H1 (cell line): ENCODE data around the gene THADA. TPM values are rescaled to one million over a fixed set of nuclear protein-coding genes. Genes with fewer than 3 reads are reported as not detected.

Experiments used
- CTCF ChIA-PET: fragments of 300-600 bp; sonication (Branson Sonifier 250); formaldehyde crosslinking; loops from one replicate; lab custom pipeline; 2021; ENCODE audit not compliant: partially characterized antibody; lab: Charles Lee
- POLR2A ChIA-PET: fragments of 300-600 bp; sonication (Branson Sonifier 250); formaldehyde crosslinking; loops from one replicate; lab custom pipeline; 2021; ENCODE audit warnings: inconsistent platforms; ENCODE audit not compliant: partially characterized antibody; lab: Charles Lee
- DNase-seq, 2 experiments: peaks; one replicate each; pipeline versions ENCODE4 v3.0.0 to v3.0.0-alpha.2; 2010 to 2022; ENCODE audit warnings: low spot score in 2 of 2, low read depth in 1 of 2, mixed read lengths in 1 of 2
- FAIRE-seq: peaks from 2 replicates; lab custom pipeline; 2011; peaks lifted over from hg19 to GRCh38; lab: Jason Lieb, UNC
- H2AFZ ChIP-seq: 2 replicates; pipeline ENCODE4 v1.8.1; 2012; ENCODE audit warnings: low read length, inconsistent platforms
- H2AK5ac ChIP-seq: 2 replicates; pipeline ENCODE4 v1.6.1; 2013; ENCODE audit warnings: low read depth, low read length
- H2BK120ac ChIP-seq: replicated peaks from 2 replicates; pipeline ENCODE3; 2013; ENCODE audit warnings: low read depth, low read length, inconsistent platforms
- H2BK12ac ChIP-seq: 2 replicates; pipeline ENCODE4 v1.6.1; 2013; ENCODE audit warnings: low read depth, low read length
- H2BK15ac ChIP-seq: 2 replicates; pipeline ENCODE4 v1.6.1; 2013; ENCODE audit warnings: low read length
- H2BK20ac ChIP-seq: 2 replicates; pipeline ENCODE4 v1.6.1; 2013; ENCODE audit warnings: low read length
- H2BK5ac ChIP-seq: 2 replicates; pipeline ENCODE4 v1.6.1; 2013; ENCODE audit warnings: low read depth, low read length
- H3K14ac ChIP-seq: 2 replicates; pipeline ENCODE4 v1.6.1; 2013; ENCODE audit warnings: inconsistent platforms; ENCODE audit not compliant: insufficient read length
- H3K18ac ChIP-seq: 2 replicates; pipeline ENCODE4 v1.6.1; 2013; ENCODE audit warnings: low read length; ENCODE audit errors: extremely low read depth
- H3K23ac ChIP-seq: 2 replicates; pipeline ENCODE4 v1.6.1; 2013; ENCODE audit warnings: inconsistent platforms; ENCODE audit not compliant: insufficient read length
- H3K23me2 ChIP-seq: 2 replicates; pipeline ENCODE4 v1.6.1; 2013; ENCODE audit warnings: low read depth, low read length
- H3K27ac ChIP-seq: 2 replicates; pipeline ENCODE4 v1.6.1; 2011; ENCODE audit warnings: low read depth, low read length, inconsistent platforms
- H3K27me3 ChIP-seq, 4 experiments: replicated peaks in 1 of 4; 1 replicate in 1 of 4; 2 replicates in 3 of 4; pipeline versions ENCODE4 v1.6.1 to v1.8.1; 2011 to 2013; ENCODE audit warnings: low read length in 3 of 4, mild to moderate bottlenecking in 3 of 4, inconsistent platforms in 2 of 4, mixed read lengths in 2 of 4, moderate library complexity in 1 of 4; ENCODE audit not compliant: control insufficient read depth in 3 of 4, insufficient read depth in 3 of 4; ENCODE audit errors: extremely low read depth in 1 of 4
- H3K36me3 ChIP-seq, 4 experiments: 2 replicates each; pipeline versions ENCODE4 v1.6.1 to v1.8.1; 2011 to 2013; ENCODE audit warnings: mild to moderate bottlenecking in 4 of 4, low read length in 3 of 4, moderate library complexity in 2 of 4, control low read depth in 1 of 4, inconsistent platforms in 1 of 4; ENCODE audit not compliant: insufficient read depth in 4 of 4, control insufficient read depth in 2 of 4
- H3K4ac ChIP-seq: replicated peaks from 2 replicates; pipeline ENCODE3; 2013; ENCODE audit warnings: low read length, low read depth, mixed read lengths, inconsistent platforms; ENCODE audit not compliant: insufficient read length
- H3K4me1 ChIP-seq, 4 experiments: replicated peaks in 1 of 4; 1 replicate in 1 of 4; 2 replicates in 3 of 4; pipeline versions ENCODE4 v1.6.1 to v1.8.1; 2011 to 2013; ENCODE audit warnings: low read length in 3 of 4, inconsistent platforms in 2 of 4, mixed read lengths in 1 of 4; ENCODE audit not compliant: insufficient read depth in 4 of 4, control insufficient read depth in 3 of 4
- H3K4me2 ChIP-seq, 2 experiments: 2 replicates each; pipeline versions ENCODE4 v1.6.1 to v1.8.1; 2011 to 2013; ENCODE audit warnings: low read depth in 2 of 2, low read length in 2 of 2, control low read depth in 1 of 2, inconsistent platforms in 1 of 2, mild to moderate bottlenecking in 1 of 2; ENCODE audit not compliant: insufficient read depth in 1 of 2
- H3K4me3 ChIP-seq, 4 experiments: fragments of 200-600, 300-600 bp in 1 of 4; sonication (generic), shearing (Covaris generic), sonication (Bioruptor Twin) in 1 of 4; 2 replicates each; pipeline versions ENCODE4 v1.5.1 to v1.8.1; 2011 to 2016; ENCODE audit warnings: low read length in 4 of 4, low read depth in 3 of 4, control low read depth in 2 of 4, inconsistent platforms in 2 of 4, mild to moderate bottlenecking in 2 of 4, mixed read lengths in 1 of 4, moderate library complexity in 1 of 4; ENCODE audit not compliant: insufficient read depth in 2 of 4; ENCODE audit errors: extremely low read depth in 1 of 4
- H3K56ac ChIP-seq: replicated peaks from 2 replicates; pipeline ENCODE3; 2013; ENCODE audit warnings: low read depth, mild to moderate bottlenecking, mixed read lengths, low read length, inconsistent platforms; ENCODE audit not compliant: insufficient read length
- H3K79me1 ChIP-seq: 2 replicates; pipeline ENCODE4 v1.6.1; 2013; ENCODE audit warnings: low read depth, low read length, control low read depth
- H3K79me2 ChIP-seq, 2 experiments: 2 replicates each; pipeline versions ENCODE4 v1.6.1 to v1.8.1; 2012 to 2013; ENCODE audit warnings: low read length in 2 of 2, mild to moderate bottlenecking in 2 of 2, inconsistent platforms in 1 of 2; ENCODE audit not compliant: insufficient read depth in 2 of 2, control insufficient read depth in 1 of 2
- H3K9ac ChIP-seq, 4 experiments: replicated peaks in 1 of 4; 1 replicate in 1 of 4; 2 replicates in 3 of 4; pipeline versions ENCODE4 v1.6.1 to v1.8.1; 2011 to 2013; ENCODE audit warnings: low read depth in 3 of 4, low read length in 3 of 4, control low read depth in 2 of 4, mild to moderate bottlenecking in 2 of 4, moderate library complexity in 2 of 4, inconsistent platforms in 1 of 4; ENCODE audit errors: extremely low read depth in 1 of 4
- H3K9me3 ChIP-seq, 2 experiments: 2 replicates each; pipeline versions ENCODE4 v1.6.1 to v1.8.1; 2012 to 2013; ENCODE audit warnings: mild to moderate bottlenecking in 2 of 2, moderate library complexity in 2 of 2, control low read depth in 1 of 2, inconsistent platforms in 1 of 2, low read depth in 1 of 2, low read length in 1 of 2, mixed read lengths in 1 of 2; ENCODE audit not compliant: insufficient read depth in 2 of 2
- H4K20me1 ChIP-seq, 2 experiments: replicated peaks in 1 of 2; 2 replicates each; pipeline versions ENCODE3 to v1.8.1; 2011 to 2013; ENCODE audit warnings: inconsistent platforms in 2 of 2, low read length in 2 of 2, mild to moderate bottlenecking in 1 of 2; ENCODE audit not compliant: insufficient read depth in 2 of 2, control insufficient read depth in 1 of 2
- H4K5ac ChIP-seq: 2 replicates; pipeline ENCODE4 v1.6.1; 2013; ENCODE audit warnings: low read length, low read depth, mixed read lengths, inconsistent platforms; ENCODE audit not compliant: insufficient read length
- H4K8ac ChIP-seq: 2 replicates; pipeline ENCODE4 v1.8.0; 2013; ENCODE audit warnings: mild to moderate bottlenecking, moderate library complexity, low read length, inconsistent platforms; ENCODE audit not compliant: insufficient read depth; ENCODE audit errors: extremely low read depth
- H4K91ac ChIP-seq: replicated peaks from 2 replicates; pipeline ENCODE3; 2013; ENCODE audit warnings: low read length, mixed read lengths, inconsistent platforms; ENCODE audit not compliant: insufficient read length
- CEBPB ChIP-seq: IDR thresholded peaks from 2 replicates; pipeline ENCODE4 v1.6.1; 2012; ENCODE audit warnings: low read depth, low read length
- RBBP5 ChIP-seq: IDR thresholded peaks from 2 replicates; pipeline ENCODE4 v1.7.1; 2012; ENCODE audit warnings: low read depth, mild to moderate bottlenecking, inconsistent platforms, low read length, moderate library complexity, borderline replicate concordance
- SIN3A ChIP-seq, 2 experiments: IDR thresholded peaks in 1 of 2; conservative IDR thresholded peaks in 1 of 2; 2 replicates each; pipeline ENCODE4 v1.6.1; 2011 to 2012; ENCODE audit warnings: low read length in 2 of 2, improper control_type of control experiment in 1 of 2, low read depth in 1 of 2, mild to moderate bottlenecking in 1 of 2
- WGBS, 2 experiments: shearing (Covaris generic) in 1 of 2; methylation state at CpG; one replicate each; pipeline versions ENCODE4 v1.1.6 to v1.1.7; 2013 to 2015; ENCODE audit warnings: low lambda C conversion rate in 2 of 2, mixed read lengths in 2 of 2, inconsistent platforms in 1 of 2, low coverage in 1 of 2, missing lambda C conversion rate in 1 of 2; ENCODE audit not compliant: insufficient replicate concordance in 2 of 2, insufficient coverage in 1 of 2, insufficient read length in 1 of 2; ENCODE audit errors: extremely low coverage in 1 of 2, missing lambda C conversion rate in 1 of 2; 5-methylcytosine and 5-hydroxymethylcytosine counted together
- polyA plus RNA-seq, 7 experiments: library from polyadenylated mRNA; depleted of rRNA in 3 of 7; stranded (reverse) in 5 of 7; unstranded in 2 of 7; fragments of >200 nt in 5 of 7; fragments of 200-250 nt in 2 of 7; gene quantifications; 1 replicate in 5 of 7; 2 replicates in 1 of 7; 4 replicates in 1 of 7; pipeline versions ENCODE4 v1.2.1 to v1.2.3, GENCODE V29; 2011 to 2013; ENCODE audit warnings: missing spikeins in 2 of 7, mixed read lengths in 2 of 7
- total RNA-seq: library from RNA; stranded (reverse); fragmentation: NEBNext Ultra II Directional; extraction: Animal tissue kit (Norgen Biotek cat#: 25700); gene quantifications from 2 replicates; pipeline ENCODE4 v1.2.1, GENCODE V29; 2021

Gene THADA
- total and polyA plus RNA-seq, 2 of the 8 experiments (the other 6 are each of a cell fraction or from before 2014, with no cell fraction given), result 22.4 to 26.8 TPM

- no peaks in the 10 kb centered on the region for H3K23me2 ChIP-seq
- H3K56ac ChIP-seq, result no peak overlapping the region
- no peak overlapping the region for H3K27ac ChIP-seq
- H3K9me3 ChIP-seq, result no peaks in the 10 kb centered on the region
- H2BK15ac ChIP-seq, result no peak overlapping the region
- peaks cover 2% of the 10 kb centered on the region; the same call in 1 of the 2 replicates for H3K79me1 ChIP-seq
- H4K8ac ChIP-seq, result no peak overlapping the region
- H3K4me2 ChIP-seq, result no peak overlapping the region
- no peak overlapping the region for H2AK5ac ChIP-seq
- H3K79me2 ChIP-seq, result no peaks in the 10 kb centered on the region
- no peak overlapping the region for H3K4me3 ChIP-seq
- no peaks in the 10 kb centered on the region for H3K4me1 ChIP-seq
- DNase-seq (no peak), FAIRE-seq (no peak)
- H2BK20ac ChIP-seq, result no peak overlapping the region
- no peak overlapping the region for H2BK5ac ChIP-seq
- ChIA-PET CTCF (no interaction called here), POLR2A (no interaction called here)
- H3K18ac ChIP-seq, result no peak overlapping the region
- 96% methylated on average over 3 of the region's 3 CpGs; no CpG with 5 or more reads in 1 of the 2 experiments for WGBS, 2 experiments
- H3K14ac ChIP-seq, result no peak overlapping the region
- H2AFZ ChIP-seq, result no peak overlapping the region
- no peaks in the 10 kb centered on the region for H4K20me1 ChIP-seq
- no peaks in the 10 kb centered on the region for H3K27me3 ChIP-seq
- no peak overlapping the region for H3K23ac ChIP-seq
- H3K4ac ChIP-seq, result no peak overlapping the region
- no peak overlapping the region for H3K9ac ChIP-seq
- H2BK120ac ChIP-seq, result no peak overlapping the region
- no peak overlapping the region for H4K91ac ChIP-seq
- no peak overlapping the region for H4K5ac ChIP-seq
- no peak overlapping the region for H2BK12ac ChIP-seq
- peaks cover 2 to 34% (median 12%) of the 10 kb centered on the region in 4 experiments; a peak in 5 of 8 replicates for H3K36me3 ChIP-seq
- TF ChIP-seq SIN3A (conservative IDR thresholded peaks at IDR 0.05 in 1 of 2, IDR thresholded peaks at IDR 0.05 in 1 of 2; ENCODE audit: low read depth in 1 of 2, low read length in 2 of 2) (no peak), RBBP5 (no peak), CEBPB (no peak)
Measured at GRCh38 chr2:43585708-43586107, 10.1 kb downstream of the THADA start.
